CD4-positive, alpha-beta T cell treated with Interleukin-6 for 4 hours (primary cell): ENCODE data around the gene FAM210A.
"Not testable (repeated sequence)": the region's sequence is repeated elsewhere in the genome, so short reads cannot be mapped to it uniquely, and the experiment has no call there.

Source experiments
- DNase-seq: peaks from one replicate; pipeline ENCODE4 v3.0.0-alpha.2; 2020; ENCODE audit warnings: mixed read lengths

FAM210A gene, protein sequence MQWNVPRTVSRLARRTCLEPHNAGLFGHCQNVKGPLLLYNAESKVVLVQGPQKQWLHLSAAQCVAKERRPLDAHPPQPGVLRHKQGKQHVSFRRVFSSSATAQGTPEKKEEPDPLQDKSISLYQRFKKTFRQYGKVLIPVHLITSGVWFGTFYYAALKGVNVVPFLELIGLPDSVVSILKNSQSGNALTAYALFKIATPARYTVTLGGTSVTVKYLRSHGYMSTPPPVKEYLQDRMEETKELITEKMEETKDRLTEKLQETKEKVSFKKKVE

DNA sequence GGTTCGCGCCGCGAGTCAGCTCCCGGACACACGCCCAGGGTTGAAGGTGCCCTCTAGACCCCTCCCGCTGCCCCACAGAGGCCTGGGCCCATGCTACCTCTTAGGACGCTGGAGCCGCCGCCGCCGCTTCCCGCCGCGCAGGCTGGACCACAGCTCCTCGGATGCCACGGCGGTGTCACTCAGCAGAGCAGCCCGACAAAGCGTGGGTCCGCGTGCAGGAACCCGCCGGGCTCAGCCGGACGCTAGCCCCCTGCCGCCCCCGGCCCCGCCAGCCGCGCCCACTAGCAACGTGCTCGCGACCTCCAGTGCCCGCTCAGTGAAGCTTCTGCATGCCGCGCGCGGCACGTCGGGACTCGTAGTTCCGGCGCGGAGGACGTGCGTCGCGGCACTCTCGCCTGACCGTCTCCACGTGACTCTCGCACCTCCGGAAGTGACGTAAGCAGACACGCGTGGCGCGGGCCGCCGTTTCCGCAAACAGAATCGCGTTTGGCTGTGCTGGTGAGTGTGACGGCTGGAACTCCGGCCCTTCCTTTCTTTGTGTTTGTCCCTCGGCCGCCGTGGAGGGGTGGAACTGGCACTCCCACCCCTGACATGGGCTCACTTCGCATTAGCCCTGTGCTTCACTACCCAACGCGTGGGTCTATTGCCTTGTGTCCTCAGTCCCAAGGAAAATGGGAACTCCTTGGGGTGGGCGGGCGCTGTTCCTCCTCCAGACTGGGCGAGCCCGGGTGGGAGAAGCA lies at the start of gene FAM210A, which contains the start of gene RNMT:
Gene FAM210A, minus strand, starts transcription at position 327 of the 740 bp plus-strand sequence. CDS start 44,481 bp downstream, outside the sequence.
Gene RNMT, plus strand, starts transcription at position 442 of the 740 bp plus-strand sequence. CDS start 4,845 bp downstream, outside the sequence.
- peak; percentile 95 for DNase-seq

DNA sequence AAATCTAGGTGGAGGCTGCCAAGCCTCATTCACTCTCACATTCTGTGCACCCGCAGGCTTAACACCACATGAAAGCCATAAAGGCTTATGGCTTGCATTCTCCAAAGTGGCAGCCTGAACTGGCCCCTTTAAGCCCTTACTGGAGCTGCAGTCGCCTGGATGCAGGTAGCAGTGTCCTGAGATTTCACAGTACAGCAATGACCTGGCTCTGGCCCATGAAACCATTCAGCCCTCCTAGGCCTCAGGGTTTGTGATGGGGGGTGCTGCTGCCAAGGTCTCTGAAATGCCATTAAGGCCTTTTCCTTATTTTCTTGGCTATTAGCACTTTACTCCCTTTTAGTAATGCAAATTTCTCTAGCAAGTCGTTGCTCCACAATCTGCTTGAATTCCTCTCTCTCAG lies 48.7 kb upstream of the FAM210A start:
- DNase-seq, result no peak

DNA sequence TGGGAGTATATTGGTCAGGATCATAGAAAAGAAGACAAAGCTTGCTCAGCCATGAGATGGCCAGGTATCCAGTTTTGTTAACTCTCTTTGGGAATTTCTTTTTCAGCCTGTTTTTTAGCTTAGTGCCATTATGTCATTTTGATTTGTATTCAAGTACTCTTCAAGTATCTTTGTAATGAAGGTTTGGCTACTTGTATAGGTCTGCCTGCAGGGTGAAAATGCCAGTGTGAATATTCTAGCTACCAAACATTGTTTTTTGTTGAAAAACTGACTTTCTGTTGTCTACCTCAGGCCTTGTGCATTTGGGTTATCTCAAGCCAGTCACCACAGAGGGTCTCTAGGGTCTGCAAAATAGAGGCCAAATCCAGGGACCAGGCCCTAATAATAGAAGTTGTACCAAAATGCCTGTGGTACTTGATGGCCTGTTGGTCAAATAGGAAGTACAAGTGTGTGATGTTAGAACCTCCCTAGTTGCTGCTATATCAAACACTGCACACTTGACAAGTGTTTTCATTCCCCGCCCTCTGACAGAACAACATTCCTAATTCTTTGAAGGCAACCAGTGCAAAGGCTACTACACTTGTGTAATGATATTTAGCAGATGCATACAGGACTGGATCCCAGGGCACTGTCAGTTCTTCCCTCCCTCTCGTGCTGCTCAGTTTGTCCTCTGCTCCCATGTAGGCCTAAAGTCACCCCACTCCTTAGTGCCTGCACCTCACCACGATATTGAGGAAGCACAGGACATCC lies 36.5 kb upstream of the FAM210A start:
- no peak for DNase-seq

DNA sequence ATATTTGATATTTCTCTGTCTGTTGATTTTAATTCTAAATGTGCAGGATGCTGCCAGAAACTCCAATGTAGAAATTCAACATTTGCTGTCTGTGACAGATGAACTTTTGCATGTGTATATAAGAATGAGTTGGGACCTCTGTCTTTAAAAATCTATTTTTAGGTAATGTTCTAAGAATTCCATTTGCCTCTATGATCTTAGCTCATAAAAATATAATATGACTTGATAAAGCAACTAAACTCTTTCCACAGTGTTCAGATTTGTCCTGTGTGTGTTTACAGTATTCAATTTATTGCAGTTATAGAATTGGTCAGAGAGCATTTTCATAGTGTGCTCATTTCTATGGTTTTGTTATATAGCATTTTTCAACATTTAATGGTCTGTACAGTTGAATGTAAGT lies 33.7 kb upstream of the FAM210A start:
- DNase-seq, result no peak

DNA sequence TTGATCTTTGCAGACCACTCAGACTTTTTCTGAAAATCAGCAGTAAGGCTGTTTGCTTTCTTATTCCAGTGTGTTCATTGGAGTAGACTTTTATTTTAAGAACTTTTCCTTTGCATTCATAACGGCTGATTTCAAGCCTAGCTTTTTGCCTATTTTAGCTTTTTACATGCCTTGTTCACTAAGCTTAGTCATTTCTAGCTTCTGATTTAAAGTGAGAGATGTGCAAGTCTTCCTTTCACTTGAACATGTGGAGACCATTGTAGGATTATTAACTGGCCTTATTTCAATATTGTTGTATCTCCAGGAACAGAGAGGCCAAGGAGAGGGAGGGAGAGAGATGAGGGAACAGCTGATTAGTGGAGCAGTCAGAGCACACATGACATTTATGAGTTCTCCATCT lies 32.3 kb upstream of the FAM210A start:
- DNase-seq, result no peak

DNA sequence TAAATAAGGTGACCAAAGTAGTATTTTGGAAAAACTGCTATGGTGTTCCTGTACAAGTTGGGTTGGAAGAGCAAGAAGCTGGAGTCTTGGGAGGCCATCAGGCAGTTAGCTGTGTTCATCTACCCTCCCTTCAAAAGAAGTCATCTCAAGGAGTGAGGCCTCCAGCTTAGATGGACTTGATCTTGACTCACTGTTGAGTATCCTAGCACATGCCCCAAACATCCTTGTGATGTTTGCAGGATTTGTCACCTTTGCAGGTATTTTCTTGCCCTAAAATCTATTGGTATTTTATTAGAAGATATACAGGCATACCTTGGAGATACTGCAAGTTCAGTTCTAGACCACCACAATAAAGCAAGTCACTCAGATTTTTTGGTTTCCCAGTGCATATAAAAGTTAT lies 30.3 kb upstream of the FAM210A start:
- DNase-seq, result no peak

DNA sequence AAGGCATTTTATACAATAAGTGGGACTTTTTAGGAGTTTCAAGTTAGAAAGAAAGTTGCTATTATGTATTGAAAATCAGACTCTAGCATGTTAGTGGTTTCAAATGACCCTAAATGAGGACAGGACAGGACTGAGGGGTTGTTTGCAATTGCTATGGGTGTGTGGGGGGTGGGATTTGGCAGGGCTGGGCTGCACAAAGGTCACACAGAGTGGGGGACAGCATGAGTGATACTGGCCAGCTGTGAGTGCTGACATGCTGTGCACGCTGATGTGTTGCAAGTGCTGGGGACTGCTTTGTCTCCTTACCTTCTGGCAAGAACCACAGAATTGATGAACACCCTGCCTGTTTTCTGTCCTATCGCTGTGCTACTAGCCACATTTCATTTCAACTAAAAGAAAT lies 29.9 kb upstream of the FAM210A start:
- no peak for DNase-seq

DNA sequence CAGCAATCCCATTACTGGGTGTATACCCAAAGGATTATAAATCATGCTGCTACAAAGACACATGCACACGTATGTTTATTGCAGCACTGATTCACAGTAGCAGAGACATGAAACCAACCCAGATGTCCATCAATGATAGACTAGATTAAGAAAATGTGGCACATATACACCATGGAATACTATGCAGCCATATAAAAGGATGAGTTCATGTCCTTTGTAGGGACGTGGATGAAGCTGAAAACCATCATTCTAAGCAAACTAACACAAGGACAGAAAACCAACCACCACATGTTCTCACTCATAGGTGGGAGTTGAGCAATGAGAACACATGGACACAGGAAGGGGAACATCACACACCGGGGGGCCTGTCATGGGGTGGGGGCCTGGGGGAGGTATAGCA lies 25.2 kb upstream of the FAM210A start:
- DNase-seq, result not testable (repeated sequence)

DNA sequence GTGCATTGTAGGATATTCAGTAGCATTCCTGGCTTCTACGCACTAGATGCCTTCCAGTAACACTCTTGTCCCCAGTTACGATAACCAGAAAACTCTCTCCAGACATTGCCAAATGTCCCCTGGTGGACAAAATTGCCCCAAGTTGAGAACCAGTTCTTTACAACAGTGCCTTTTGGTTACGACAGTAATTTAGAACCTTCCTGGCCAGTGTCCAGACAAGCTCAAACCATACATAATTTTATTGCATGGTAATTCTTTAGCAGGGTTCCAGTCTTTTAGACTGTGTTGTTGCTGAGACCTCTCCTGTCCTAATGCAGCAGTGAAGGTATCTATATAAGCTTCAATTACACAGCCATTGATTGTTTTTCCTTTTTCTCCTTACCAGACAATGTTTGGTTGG lies 20.3 kb upstream of the FAM210A start:
- no peak for DNase-seq

DNA sequence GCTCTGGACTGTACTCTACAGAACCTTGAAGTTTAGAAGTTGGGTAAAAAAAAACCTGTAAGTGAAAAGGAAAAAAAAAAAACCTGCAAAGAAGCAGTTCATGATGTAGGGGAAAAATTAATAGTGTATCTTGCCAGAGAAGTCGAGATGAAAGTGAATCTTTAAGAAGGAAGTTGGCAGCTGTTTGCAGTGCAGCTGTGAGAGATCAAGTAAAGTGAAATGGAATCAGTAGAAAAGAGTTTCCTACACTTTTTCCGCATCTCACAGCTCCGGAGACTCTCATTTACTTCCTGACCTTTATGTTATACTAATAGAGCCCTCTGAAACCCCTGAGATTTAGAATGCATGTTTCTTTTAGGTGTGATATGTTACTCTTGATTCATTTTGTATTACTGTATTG lies 19.3 kb upstream of the FAM210A start:
- no peak for DNase-seq

DNA sequence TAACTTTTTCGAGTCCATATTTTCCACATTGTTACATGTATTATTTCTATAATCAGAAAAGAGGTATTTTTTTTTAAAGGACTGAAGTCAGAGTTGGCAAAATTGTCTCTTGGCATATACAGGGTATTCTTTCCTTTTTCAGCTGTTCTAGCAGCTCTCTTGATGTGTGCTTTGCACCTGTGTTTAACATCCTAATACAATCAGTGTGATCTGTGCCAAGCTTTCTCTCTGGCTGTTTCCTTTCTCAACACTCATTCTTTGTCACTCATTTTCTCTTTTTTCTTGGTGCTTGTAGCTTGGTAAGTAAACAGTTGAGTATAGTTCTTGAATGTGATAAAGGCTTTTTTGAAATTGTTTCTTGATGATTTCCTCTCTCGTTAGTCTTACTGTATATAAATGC lies 9.3 kb upstream of the FAM210A start:
- DNase-seq, result no peak

DNA sequence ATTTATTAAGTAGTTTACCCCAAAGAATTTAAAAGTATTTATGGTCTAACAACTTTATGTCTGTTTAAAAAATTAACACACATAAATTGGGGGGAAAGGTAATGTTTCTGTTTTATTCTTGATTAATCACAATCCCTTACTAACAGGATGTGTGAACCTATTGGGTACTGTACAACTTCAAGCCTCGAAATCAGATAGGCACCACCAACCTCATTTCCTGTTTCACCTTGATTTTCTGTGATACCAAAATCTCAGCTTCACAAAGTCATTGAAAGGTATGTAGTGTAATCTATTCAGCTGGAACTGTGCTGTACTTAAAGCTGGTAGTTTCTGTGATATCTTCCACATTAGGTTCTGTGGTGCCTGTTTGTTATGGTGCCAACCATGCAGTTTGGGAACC lies 4.1 kb upstream of the FAM210A start:
- DNase-seq, result no peak

DNA sequence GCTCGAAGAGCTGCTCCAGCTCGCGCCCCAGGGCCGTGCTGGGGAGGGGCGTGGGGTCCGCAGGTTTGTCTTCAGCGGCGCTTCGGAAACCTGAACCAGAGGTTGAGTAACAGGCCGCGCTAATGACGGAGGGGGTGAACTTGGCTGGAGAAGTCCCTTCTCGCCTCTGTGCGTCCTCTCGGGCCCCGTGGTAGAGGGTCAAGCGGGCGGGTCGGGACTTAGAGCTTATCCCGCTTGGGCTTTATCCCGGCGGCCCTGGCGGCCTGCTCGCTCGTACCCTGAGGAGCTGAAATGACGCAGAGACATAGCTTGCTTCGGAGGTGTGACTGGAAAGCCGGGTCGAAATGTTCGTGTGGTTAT lies 594 bp upstream of the FAM210A start:
- peak; percentile 27 for DNase-seq

DNA sequence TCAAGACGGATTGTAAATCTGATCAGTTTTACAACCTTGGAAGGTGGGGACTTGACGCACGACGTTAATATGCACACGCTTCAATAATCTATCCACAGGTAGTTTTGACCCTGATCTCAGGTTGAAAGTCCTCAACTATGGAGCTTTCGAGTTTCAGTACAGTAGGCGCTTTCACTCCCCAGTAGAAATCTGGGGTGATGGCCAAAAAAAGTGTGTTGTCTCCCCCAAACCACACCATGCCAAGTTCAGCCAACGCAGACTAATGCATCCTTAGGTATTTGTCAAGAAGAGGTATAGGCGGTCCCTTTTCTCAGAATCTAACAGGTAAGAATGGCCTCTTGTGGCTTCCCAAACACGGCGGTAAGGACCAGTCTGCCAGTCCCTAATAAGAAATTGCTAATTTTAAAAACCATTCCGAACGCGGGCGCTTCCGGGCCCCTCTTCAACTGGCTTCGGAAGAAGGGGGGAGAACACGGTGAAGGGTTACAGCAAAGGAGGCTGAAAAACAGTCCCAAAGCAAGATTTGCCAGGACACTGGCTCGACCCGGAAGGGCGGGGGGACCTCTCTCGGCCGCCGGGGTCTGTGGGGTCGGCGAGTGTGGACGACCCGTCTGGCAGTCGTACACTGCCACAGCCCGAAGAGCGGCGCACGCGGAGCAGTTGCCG lies 659 bp downstream of the FAM210A start:
- peak; percentile 22 for DNase-seq

DNA sequence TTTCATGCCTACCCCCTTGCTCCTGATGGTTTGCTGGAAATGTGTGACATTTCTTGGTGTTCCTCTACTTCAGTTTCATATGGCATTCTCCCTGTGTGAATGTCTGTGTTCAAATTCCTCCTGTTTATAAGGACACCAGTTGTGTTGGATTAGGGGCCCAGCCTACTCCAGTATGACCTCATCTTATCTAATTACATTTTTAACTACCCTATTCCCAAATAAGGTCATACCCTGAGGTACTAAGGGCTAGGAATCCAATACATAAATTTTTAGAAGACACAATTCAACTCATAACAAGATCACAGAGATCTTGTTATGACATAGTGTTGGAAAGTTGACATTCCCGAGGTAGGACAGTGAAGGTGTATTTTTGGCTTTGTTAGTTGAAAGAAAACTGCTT lies 5.5 kb downstream of the FAM210A start:
- DNase-seq, result no peak

DNA sequence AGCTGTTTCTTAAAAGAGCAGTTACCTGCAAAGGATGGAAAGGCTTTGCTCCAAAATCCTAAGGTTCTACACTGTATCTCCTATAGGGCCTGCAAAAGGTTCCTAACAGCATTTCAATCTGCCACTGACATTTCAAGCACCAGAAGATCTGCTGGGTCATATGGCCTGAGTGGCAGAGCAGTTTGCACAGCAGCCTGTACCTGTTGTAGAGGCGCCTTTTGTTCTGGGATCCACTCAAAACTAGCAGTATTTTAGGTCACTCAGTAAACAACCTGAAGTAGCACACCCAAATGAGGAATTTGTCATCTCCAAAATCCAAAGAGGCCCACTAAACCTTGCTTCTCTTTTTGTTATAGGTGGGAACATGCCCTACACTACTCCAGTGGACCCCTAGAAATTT lies 6.2 kb downstream of the FAM210A start:
- DNase-seq, result no peak

DNA sequence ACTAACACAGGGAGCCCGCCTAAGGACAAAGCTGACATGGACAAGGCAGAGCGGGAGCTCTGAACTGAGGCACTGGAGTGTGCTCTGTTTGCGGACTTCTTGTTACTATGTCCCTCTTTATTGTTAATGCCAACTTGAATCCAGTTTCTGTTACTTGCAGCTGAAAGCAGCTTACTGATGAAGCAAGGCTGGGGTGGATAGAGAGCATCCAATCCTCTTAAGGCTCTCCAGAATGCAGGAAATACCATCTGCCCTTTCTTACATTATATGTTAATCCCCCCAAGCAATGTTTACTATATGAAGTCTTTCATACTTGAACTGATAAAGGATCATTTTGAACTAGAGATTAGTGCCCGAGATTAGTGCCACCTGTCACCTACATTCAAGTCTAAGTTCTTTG lies 9.4 kb downstream of the FAM210A start:
- no peak for DNase-seq

DNA sequence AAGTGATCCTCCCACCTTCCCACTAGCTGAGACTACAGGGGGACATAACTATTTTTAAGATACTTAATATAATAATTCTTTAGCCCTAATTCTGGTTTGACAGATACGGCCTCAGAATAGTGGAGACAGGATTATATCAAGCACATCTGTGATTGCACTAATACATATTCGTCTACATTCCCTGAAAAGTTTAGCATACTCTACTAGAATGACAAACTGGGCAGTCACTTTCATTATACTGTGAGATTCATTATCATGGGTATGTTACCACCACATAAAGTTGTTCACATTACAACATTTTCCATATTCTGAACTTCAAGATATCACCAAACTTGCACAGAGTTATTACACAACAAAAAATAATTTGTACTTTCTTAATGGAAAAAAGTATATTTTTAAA lies 11.0 kb downstream of the FAM210A start:
- DNase-seq, result no peak

DNA sequence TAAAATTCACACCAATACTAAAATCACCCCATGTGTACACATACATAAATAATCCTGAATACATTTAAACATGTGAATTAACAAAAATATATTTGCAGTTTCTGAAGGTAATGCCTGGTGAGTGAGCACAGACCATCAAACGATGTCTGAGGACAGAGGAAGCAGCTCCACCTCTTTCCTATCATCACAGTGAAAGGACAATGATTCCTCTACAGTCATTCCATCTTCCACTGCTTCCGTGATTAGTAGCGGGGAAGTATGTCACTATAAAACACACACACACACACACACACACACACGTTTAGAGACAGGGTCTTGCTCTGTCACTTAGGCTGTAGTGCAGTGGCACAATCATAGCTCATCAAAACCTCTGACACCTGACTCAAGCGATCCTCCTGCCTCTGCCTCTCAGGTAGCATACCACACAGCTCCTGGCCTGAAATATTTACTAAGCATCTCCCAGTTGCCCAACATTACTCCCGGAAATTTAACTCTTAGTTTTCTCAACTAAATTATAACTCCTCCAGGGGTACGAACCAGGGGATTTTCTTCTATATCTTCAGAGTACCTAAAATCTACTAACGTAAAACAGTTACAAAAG lies 12.8 kb downstream of the FAM210A start:
- no peak for DNase-seq

DNA sequence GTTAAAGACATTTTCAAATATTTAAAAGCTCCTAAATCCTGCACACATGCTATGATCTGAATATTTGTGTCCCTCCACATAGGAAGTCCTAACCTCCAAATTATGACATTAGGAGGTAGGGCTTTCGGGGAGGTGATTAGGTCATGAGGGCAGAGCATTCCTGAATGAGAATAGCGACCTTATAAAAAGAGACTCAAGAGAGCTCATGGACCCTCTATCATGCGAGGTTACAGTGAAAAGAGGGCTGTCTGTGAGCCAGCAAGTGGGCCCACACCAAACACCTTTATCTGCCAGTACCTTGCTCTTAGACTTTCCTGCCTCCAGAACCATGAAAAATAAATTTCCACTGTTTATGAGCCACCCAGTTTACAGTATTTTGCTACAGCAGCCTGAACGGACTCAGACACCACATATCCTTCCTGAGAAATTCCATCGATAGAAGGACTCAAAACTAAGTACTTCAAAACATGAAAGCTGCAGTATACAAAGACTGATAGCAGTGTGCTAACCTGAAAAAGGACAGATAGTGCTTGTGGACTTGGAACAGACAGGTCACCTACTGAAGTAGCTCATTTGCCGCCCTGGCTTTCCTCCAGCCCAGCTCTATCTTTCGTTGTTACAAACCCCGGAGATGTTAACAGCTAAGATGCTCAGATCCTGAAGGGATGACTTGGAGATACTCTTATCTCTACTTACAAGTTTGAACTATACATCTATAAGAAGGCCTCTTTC lies 13.8 kb downstream of the FAM210A start:
- no peak for DNase-seq

DNA sequence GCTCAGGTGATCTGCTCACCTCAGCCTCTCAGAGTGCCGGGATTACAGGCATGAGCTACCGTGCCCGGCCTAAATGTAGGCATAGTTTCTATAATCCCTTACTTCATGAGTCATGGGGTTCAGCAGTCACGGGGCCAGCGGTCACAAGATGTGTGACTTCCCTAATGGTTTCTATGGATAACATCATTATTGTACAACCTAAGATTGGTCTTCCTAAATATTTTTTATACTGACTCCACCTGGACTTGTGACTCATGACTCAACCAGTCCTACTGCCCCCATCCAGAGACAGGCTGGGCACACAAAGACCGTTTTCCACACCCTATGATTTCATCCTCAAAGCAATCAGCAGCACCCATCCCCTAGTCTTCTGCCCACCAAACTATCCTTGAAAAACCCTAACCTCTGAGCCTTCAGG lies 15.9 kb downstream of the FAM210A start:
- no peak for DNase-seq

DNA sequence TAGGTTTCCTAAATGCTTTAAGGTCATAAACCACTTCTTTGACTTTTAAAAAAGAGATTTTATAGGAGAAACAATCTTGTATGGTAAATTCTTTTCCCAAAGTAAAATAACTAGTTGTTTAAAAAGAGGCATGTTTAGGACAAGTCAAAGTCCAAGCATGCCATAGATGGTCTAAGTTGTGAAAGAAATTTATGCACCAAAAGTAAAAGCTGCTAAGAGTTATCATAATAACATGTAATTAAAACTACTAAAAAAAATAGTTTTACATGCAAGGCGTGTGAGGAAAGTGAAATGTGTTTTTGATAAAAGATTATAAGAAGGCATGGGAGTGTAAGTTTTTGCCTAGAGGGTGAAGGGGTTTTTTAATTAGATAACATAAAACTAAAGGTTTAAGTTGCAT lies 22.5 kb downstream of the FAM210A start:
- DNase-seq, result no peak
